Gastroesophageal sphincter (tissue), 4 donors: Measurements from ENCODE around the gene VGF. TPM values are rescaled to one million over a fixed set of nuclear protein-coding genes. Genes with fewer than 3 reads are reported as not detected.
A peak's percentile ranks its signal among the peaks of the same experiment; 100 is the strongest.

ENCODE experiments used
- ATAC-seq: fragments of 150-250 bp; one replicate; pipeline ENCODE4 v1.9.1; 2016; ENCODE audit warnings: mild to moderate bottlenecking, moderate library complexity
- H3K27ac ChIP-seq, 4 donors: fragments of 200-600 bp; sonication (generic) in 3 of 4; 1 replicate in 3 of 4; 2 replicates in 1 of 4; pipeline ENCODE4 v1.5.1; 2016 to 2019
- H3K27me3 ChIP-seq: fragments of 200-600 bp; sonication (generic); one replicate; pipeline ENCODE4 v1.5.1; 2019
- H3K36me3 ChIP-seq, 2 donors: fragments of 200-600 bp; sonication (generic); one replicate each; pipeline ENCODE4 v1.5.1; 2019; ENCODE audit warnings: control low read depth in 1 of 2
- H3K4me1 ChIP-seq, 3 donors: fragments of 200-600 bp; sonication (generic); 1 replicate in 2 of 3; 2 replicates in 1 of 3; pipeline ENCODE4 v1.5.1; 2016 to 2019; ENCODE audit warnings: control low read depth in 2 of 3
- H3K4me3 ChIP-seq, 2 donors: fragments of 200-600 bp; sonication (generic); one replicate each; pipeline ENCODE4 v1.5.1; 2019; ENCODE audit warnings: mild to moderate bottlenecking in 1 of 2, moderate library complexity in 1 of 2
- H3K9me3 ChIP-seq, 3 donors: fragments of 200-600 bp; sonication (generic); one replicate each; pipeline ENCODE4 v1.5.1; 2017 to 2019; ENCODE audit warnings: control low read depth in 2 of 3
- CTCF ChIP-seq, 4 experiments: fragments of 200-600 bp in 2 of 4; fragments of 450-650 bp in 2 of 4; sonication (generic) in 1 of 4; IDR thresholded peaks; one replicate each; pipeline ENCODE4 v1.5.1; 2017 to 2019; ENCODE audit warnings: antibody characterized with exemption in 4 of 4, mild to moderate bottlenecking in 2 of 4, moderate library complexity in 2 of 4
- EP300 ChIP-seq: sonication (generic); formaldehyde crosslinking; IDR thresholded peaks from one replicate; pipeline ENCODE4 v1.6.1; 2017; ENCODE audit warnings: antibody characterized with exemption, mild to moderate bottlenecking
- POLR2A ChIP-seq, 2 donors: fragments of 450-650 bp; IDR thresholded peaks; one replicate each; pipeline ENCODE4 v1.6.1; 2017; ENCODE audit warnings: antibody characterized with exemption in 2 of 2, mild to moderate bottlenecking in 2 of 2, moderate library complexity in 1 of 2
- POLR2AphosphoS5 ChIP-seq: sonication (generic); formaldehyde crosslinking; IDR thresholded peaks from one replicate; pipeline ENCODE4 v1.6.1; 2017; ENCODE audit warnings: antibody characterized with exemption
- WGBS, 2 donors: methylation state at CpG; one replicate each; pipeline ENCODE4 v1.1.5; 2018; ENCODE audit warnings: low coverage in 1 of 2; 5-methylcytosine and 5-hydroxymethylcytosine counted together
- total RNA-seq, 4 donors: library from RNA; depleted of rRNA; stranded (reverse); fragments of >200 nt; gene quantifications; one replicate each; pipeline ENCODE4 v1.1.0, GENCODE V29; 2016

VGF gene
- total RNA-seq, 4 donors from 2014 or later, result 0.25 to 0.27 TPM; not detected in 2

GRCh38 chr7:101155303-101155702 is 10.1 kb downstream of the VGF start:
- TF ChIP-seq POLR2AphosphoS5, result no peak
- no peak for TF ChIP-seq CTCF (IDR thresholded peaks at IDR 0.05)
- TF ChIP-seq EP300, result no peak
- no peak for TF ChIP-seq POLR2A (IDR thresholded peaks at IDR 0.05)
- WGBS, 2 donors, result 58% methylated on average over 3 of the region's 4 CpGs; no CpG with 5 or more reads in 1 of the 2 donors
- peak overlapping the region; percentile 80 to 81 for H3K4me3 ChIP-seq
- peaks cover 18% of the 10 kb centered on the region for H3K27me3 ChIP-seq
- H3K9me3 ChIP-seq, result no peaks in the 10 kb centered on the region
- peak overlapping the region in 1 of 4 donors; percentile 75 for H3K27ac ChIP-seq
- peaks cover 0 to 40% of the 10 kb centered on the region in 2 donors for H3K36me3 ChIP-seq
- ATAC-seq, result no peak
- H3K4me1 ChIP-seq, result peaks cover 2 to 22% (median 8%) of the 10 kb centered on the region in 3 donors

- Histone ChIP-seq H3K4me3 (peak overlapping the region; percentile 80 to 81), H3K9me3 (no peaks in the 10 kb centered on the region), H3K27me3 (peaks cover 12% of the 10 kb centered on the region), H3K36me3 (peaks cover 0 to 34% of the 10 kb centered on the region in 2 donors), H3K4me1 (peaks cover 2 to 22% (median 8%) of the 10 kb centered on the region in 3 donors), H3K27ac (peak overlapping the region in 1 of 4 donors; percentile 75)
- TF ChIP-seq POLR2A (IDR thresholded peaks at IDR 0.05) (no peak), POLR2AphosphoS5 (no peak), CTCF (IDR thresholded peaks at IDR 0.05) (no peak), EP300 (no peak)
- ATAC-seq, result peak; percentile 42
- 0% methylated on average over 5 of the region's 34 CpGs; no CpG with 5 or more reads in 1 of the 2 donors for WGBS, 2 donors
These were observed 10.7 kb downstream of the VGF start for GRCh38 chr7:101154693-101155102.

- H3K27me3 ChIP-seq, result peaks cover 12% of the 10 kb centered on the region
- 11 to 17% methylated on average over 11 to 12 of the region's 51 CpGs for WGBS, 2 donors
- H3K4me1 ChIP-seq, result peaks cover 2 to 22% (median 8%) of the 10 kb centered on the region in 3 donors
- H3K9me3 ChIP-seq, result no peaks in the 10 kb centered on the region
- peak within 1 kb of the TSS in 1 of 4 donors; percentile 75 for H3K27ac ChIP-seq
- TF ChIP-seq EP300 (no peak), POLR2AphosphoS5 (peak; percentile 63)
- peak; percentile 97 for ATAC-seq
- peaks cover 0 to 28% of the 10 kb centered on the region in 2 donors for H3K36me3 ChIP-seq
- H3K4me3 ChIP-seq, result peak within 1 kb of the TSS; percentile 80 to 81
These were observed 11.2 kb downstream of the VGF start, which contains the start of gene AP1S1 for GRCh38 chr7:101153969-101154692. Gene AP1S1, plus strand, starts transcription at chr7:101154476. Its CDS starts 39 bp downstream, at chr7:101154515.

GRCh38 chr7:101151908-101152651 is 13.3 kb downstream of the VGF start:
- Histone ChIP-seq H3K36me3 (peaks cover 0 to 7% of the 10 kb centered on the region in 2 donors), H3K27ac (no peak overlapping the region), H3K4me1 (peaks cover 2 to 22% (median 8%) of the 10 kb centered on the region in 3 donors), H3K27me3 (peaks cover 21% of the 10 kb centered on the region), H3K9me3 (no peaks in the 10 kb centered on the region), H3K4me3 (no peak overlapping the region)
- no peak for ATAC-seq
- WGBS, 2 donors, result 86 to 90% methylated on average over 2 of the region's 2 CpGs
- TF ChIP-seq EP300, result no peak
- no peak for TF ChIP-seq CTCF (IDR thresholded peaks at IDR 0.05)
- no peak for TF ChIP-seq POLR2A (IDR thresholded peaks at IDR 0.05)
- TF ChIP-seq POLR2AphosphoS5, result no peak

- no peak for TF ChIP-seq EP300
- no peak for TF ChIP-seq CTCF (IDR thresholded peaks at IDR 0.05)
- no peak for TF ChIP-seq POLR2AphosphoS5
- TF ChIP-seq POLR2A (IDR thresholded peaks at IDR 0.05), result no peak
- no peaks in the 10 kb centered on the region for H3K9me3 ChIP-seq
- H3K4me3 ChIP-seq, result no peak overlapping the region
- peaks cover 0 to 4% of the 10 kb centered on the region in 2 donors for H3K36me3 ChIP-seq
- H3K27ac ChIP-seq, result no peak overlapping the region
- 86 to 87% methylated on average over 4 of the region's 4 CpGs for WGBS, 2 donors
- ATAC-seq, result no peak
- peaks cover 0 to 26% (median 0%) of the 10 kb centered on the region in 3 donors for H3K4me1 ChIP-seq
- H3K27me3 ChIP-seq, result peaks cover 11% of the 10 kb centered on the region
These were observed 24.5 kb downstream of the VGF start for GRCh38 chr7:101140746-101141382.
